CD4-positive, alpha-beta T cell treated with Interleukin-4 for 4 hours (primary cell): ENCODE results near the gene SURF1.
"Not testable (repeated sequence)": the region's sequence is repeated elsewhere in the genome, so short reads cannot be mapped to it uniquely, and the experiment has no call there.

ENCODE experiments used
- DNase-seq: peaks from one replicate; pipeline ENCODE4 v3.0.0-alpha.2; 2020

SURF1 gene

GRCh38 chr9:133356391-133357091 lies at the start of gene SURF1, which contains the start of gene SURF2:
SURF1 (minus strand) TSS chr9:133356487; CDS start chr9:133356453, 34 bp downstream.
SURF2 (plus strand) TSS chr9:133356550; CDS start chr9:133356593, 43 bp downstream.
- DNase-seq: peak; percentile 82

- DNase-seq: no peak
Observed at GRCh38 chr9:133405508-133406438, 49.5 kb upstream of the SURF1 start.

- DNase-seq: no peak
Observed at GRCh38 chr9:133404454-133405002, 48.2 kb upstream of the SURF1 start.

GRCh38 chr9:133403766-133404453 lies 47.6 kb upstream of the SURF1 start:
- peak; percentile 56 for DNase-seq

- no peak for DNase-seq
Observed at GRCh38 chr9:133402689-133403088, 46.4 kb upstream of the SURF1 start.

GRCh38 chr9:133401588-133401987 lies 45.3 kb upstream of the SURF1 start:
- DNase-seq: no peak

GRCh38 chr9:133400292-133400691 lies 44.0 kb upstream of the SURF1 start:
- no peak for DNase-seq

- DNase-seq: no peak
Observed at GRCh38 chr9:133397895-133398294, 41.6 kb upstream of the SURF1 start.

GRCh38 chr9:133397370-133397769 lies 41.1 kb upstream of the SURF1 start:
- no peak for DNase-seq

- no peak for DNase-seq
Observed at GRCh38 chr9:133396952-133397351, 40.7 kb upstream of the SURF1 start.

GRCh38 chr9:133394687-133395271 lies 38.5 kb upstream of the SURF1 start:
- no peak for DNase-seq

GRCh38 chr9:133393399-133393798 lies 37.1 kb upstream of the SURF1 start:
- DNase-seq: no peak

- DNase-seq: not testable (repeated sequence)
Observed at GRCh38 chr9:133392308-133392707, 36.0 kb upstream of the SURF1 start.

- DNase-seq: not testable (repeated sequence)
Observed at GRCh38 chr9:133391449-133391848, 35.2 kb upstream of the SURF1 start.

- no peak for DNase-seq
Observed at GRCh38 chr9:133390713-133391112, 34.4 kb upstream of the SURF1 start.

GRCh38 chr9:133389562-133389961 lies 33.3 kb upstream of the SURF1 start:
- no peak for DNase-seq

GRCh38 chr9:133389025-133389557 lies 32.8 kb upstream of the SURF1 start:
- DNase-seq: no peak

GRCh38 chr9:133387680-133388079 lies 31.4 kb upstream of the SURF1 start:
- no peak for DNase-seq

- no peak for DNase-seq
Observed at GRCh38 chr9:133386338-133386737, 30.1 kb upstream of the SURF1 start.

- DNase-seq: no peak
Observed at GRCh38 chr9:133385452-133385851, 29.2 kb upstream of the SURF1 start.

GRCh38 chr9:133384736-133385321 lies 28.5 kb upstream of the SURF1 start:
- DNase-seq: no peak

GRCh38 chr9:133383438-133383837 lies 27.2 kb upstream of the SURF1 start:
- DNase-seq: no peak
